Lower lobe of right lung (tissue), 2 donors: ENCODE data around the gene KLF15. TPM values are rescaled to one million over a fixed set of nuclear protein-coding genes. Genes with fewer than 3 reads are reported as not detected.

Source experiments
- ATAC-seq, 2 donors: fragments of 200-7000 bp; cut with Tn5 transposase; one replicate each; pipeline ENCODE4 v1.9.1; 2020 to 2022; ENCODE audit warnings: mild to moderate bottlenecking in 2 of 2, moderate library complexity in 2 of 2
- DNase-seq: peaks from one replicate; pipeline ENCODE4 v3.0.0-alpha.2; 2020
- H3K27ac ChIP-seq: fragments of 200-600 bp; one replicate; pipeline ENCODE4 v1.8.0; 2022
- H3K27me3 ChIP-seq: fragments of 200-600 bp; one replicate; pipeline ENCODE4 v1.8.0; 2022; ENCODE audit warnings: low read depth
- H3K36me3 ChIP-seq: fragments of 200-600 bp; one replicate; pipeline ENCODE4 v1.8.0; 2022; ENCODE audit warnings: mild to moderate bottlenecking
- H3K4me1 ChIP-seq: fragments of 200-600 bp; one replicate; pipeline ENCODE4 v1.8.0; 2022
- H3K4me3 ChIP-seq: fragments of 200-600 bp; one replicate; pipeline ENCODE4 v1.8.0; 2022; ENCODE audit warnings: mild to moderate bottlenecking
- H3K9me3 ChIP-seq: fragments of 200-600 bp; one replicate; pipeline ENCODE4 v1.8.0; 2022
- CTCF ChIP-seq: fragments of 200-600 bp; IDR thresholded peaks from one replicate; pipeline ENCODE4 v1.8.0; 2022; ENCODE audit warnings: antibody characterized with exemption, mild to moderate bottlenecking
- intact Hi-C: fragments of 100-400 bp; cut with DNase I; formaldehyde crosslinking; loops from one replicate; pipeline ENCODE4 v1.11.0; 2022
- total RNA-seq: library from RNA; stranded (reverse); fragmentation: NEBNext Ultra II Directional; extraction: Animal tissue kit (Norgen Biotek cat#: 25700); gene quantifications from one replicate; pipeline ENCODE4 v1.2.1, GENCODE V29; 2021
- donor health status: DM: no; HTN: yes; CAD: no; lungs with severe emphysema.

Gene KLF15
- total RNA-seq, 1 donor from 2014 or later = 40.1 TPM

DNA sequence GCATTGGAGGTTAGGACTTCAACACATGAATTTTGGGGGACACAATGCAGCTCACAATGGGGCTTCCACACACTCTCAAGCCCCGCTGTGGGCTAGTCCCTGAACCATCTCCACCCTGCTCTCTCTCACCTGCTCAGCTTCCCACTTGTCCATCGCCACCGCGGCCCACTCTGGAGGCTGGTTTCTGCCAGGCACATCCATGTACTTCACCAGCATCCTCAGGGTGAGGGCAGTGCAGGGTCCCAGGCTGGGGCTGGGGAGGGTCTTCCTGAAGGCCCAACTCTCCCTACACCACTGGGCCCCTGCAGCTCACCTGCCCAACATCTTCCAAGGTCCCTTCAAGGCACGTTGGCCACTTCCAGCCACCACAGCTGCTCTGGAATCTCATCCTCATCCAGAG, 46.4 kb downstream of the KLF15 start:
- Histone ChIP-seq H3K36me3 (no peaks in the 10 kb centered on the region), H3K4me3 (no peak overlapping the region), H3K9me3 (no peaks in the 10 kb centered on the region), H3K4me1 (no peaks in the 10 kb centered on the region), H3K27ac (no peak overlapping the region), H3K27me3 (no peaks in the 10 kb centered on the region)
- ATAC-seq = no peak
- TF ChIP-seq CTCF = no peak
- intact Hi-C loops = no loop called here
- no peak for DNase-seq

DNA sequence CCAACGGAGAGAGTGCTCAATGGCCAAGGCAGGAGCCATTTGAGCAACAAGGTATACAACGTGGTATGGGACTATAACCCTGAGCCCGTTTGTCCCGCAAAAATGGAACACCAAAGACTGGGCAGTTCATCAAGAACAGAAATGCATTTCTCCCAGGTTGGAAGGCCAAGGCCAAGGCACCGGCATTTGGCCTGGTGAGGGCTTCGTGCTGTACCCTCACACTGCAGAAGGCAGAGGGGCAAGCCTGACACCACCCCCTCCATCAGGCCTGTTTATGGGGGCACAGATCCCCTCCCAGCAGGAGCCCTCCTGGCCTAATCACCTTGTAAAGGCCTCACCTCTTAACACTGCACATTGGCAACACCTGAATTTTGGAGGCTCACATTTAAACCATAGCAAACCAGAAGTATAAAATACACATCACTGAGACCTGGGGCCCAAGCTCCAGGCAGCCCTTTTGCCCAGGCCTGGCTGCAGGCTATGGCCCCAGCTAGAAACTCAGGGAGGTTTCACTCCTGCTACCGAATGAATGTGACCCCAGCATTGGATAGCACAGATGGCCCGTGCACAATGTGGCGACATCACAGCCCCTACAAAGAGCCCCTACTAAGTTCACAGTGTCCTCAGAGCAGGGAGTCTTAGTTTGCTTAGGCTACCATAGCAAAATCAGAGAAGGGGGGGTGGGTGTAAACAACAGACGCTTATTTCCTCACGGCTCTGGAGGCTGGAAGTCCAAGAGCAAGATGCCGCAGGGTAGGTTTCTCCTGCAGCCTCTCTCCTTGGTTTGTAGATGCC, 47.1 kb downstream of the KLF15 start:
- Histone ChIP-seq H3K27ac (no peak overlapping the region), H3K4me1 (no peaks in the 10 kb centered on the region), H3K9me3 (no peaks in the 10 kb centered on the region), H3K4me3 (no peak overlapping the region), H3K27me3 (no peaks in the 10 kb centered on the region), H3K36me3 (no peaks in the 10 kb centered on the region)
- TF ChIP-seq CTCF = no peak
- intact Hi-C loops = no loop called here
- DNase-seq = no peak
- no peak for ATAC-seq

- ATAC-seq (no peak), DNase-seq (no peak)
- H3K36me3 ChIP-seq = no peaks in the 10 kb centered on the region
- H3K27ac ChIP-seq = no peak overlapping the region
- H3K9me3 ChIP-seq = no peaks in the 10 kb centered on the region
- no peak overlapping the region for H3K4me3 ChIP-seq
- H3K4me1 ChIP-seq = no peaks in the 10 kb centered on the region
- intact Hi-C loops = no loop called here
- TF ChIP-seq CTCF = no peak
- H3K27me3 ChIP-seq = no peaks in the 10 kb centered on the region
Measured at GRCh38 chr3:126309165-126309564, 48.0 kb downstream of the KLF15 start.

DNA sequence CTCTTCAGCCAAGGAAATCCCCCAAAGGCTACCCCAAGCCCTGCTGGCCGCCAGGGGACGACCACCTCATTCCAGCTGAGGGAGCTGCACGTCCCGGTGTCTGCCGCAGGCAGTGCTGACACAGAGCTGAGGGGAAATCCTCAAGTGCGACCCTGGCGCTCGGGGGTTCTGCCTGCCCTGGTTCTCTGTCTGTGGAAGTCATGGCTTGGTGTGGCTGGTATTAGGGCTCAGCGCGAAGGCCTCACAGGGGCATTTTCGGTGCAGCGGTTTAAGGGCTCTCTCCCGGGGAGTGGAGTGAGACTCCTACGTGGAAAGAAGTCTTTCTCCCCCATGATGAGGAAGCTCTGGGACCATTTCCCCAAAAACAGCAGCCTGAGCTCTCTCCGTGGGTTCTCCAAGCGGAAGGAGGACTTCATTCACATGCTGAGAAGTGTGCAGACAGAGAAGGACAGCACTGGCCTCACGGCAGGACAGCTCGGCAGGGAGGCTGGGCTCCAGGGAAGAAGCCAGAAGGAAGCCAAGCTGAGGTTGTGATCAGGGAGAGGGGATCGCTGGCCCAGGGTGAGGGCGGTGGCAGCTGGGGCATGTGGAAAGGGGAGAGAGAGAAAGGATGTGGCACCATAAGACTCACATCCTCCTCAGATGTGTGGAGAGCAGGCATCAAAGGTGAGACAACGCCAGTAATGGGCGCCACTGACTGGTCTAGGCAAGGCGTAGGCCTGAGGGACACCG, 48.6 kb downstream of the KLF15 start:
- Histone ChIP-seq H3K9me3 (no peaks in the 10 kb centered on the region), H3K27ac (no peak overlapping the region), H3K4me1 (no peaks in the 10 kb centered on the region), H3K36me3 (no peaks in the 10 kb centered on the region), H3K27me3 (no peaks in the 10 kb centered on the region), H3K4me3 (no peak overlapping the region)
- intact Hi-C loops = no loop called here
- DNase-seq (no peak), ATAC-seq (no peak)
- no peak for TF ChIP-seq CTCF

GRCh38 chr3:126307591-126308393, 49.4 kb downstream of the KLF15 start:
- no peaks in the 10 kb centered on the region for H3K36me3 ChIP-seq
- ATAC-seq = peak in 1 of 2 donors; percentile 13
- no peaks in the 10 kb centered on the region for H3K27me3 ChIP-seq
- no peak for DNase-seq
- no peaks in the 10 kb centered on the region for H3K9me3 ChIP-seq
- intact Hi-C loops = no loop called here
- no peak overlapping the region for H3K4me3 ChIP-seq
- no peak for TF ChIP-seq CTCF
- H3K4me1 ChIP-seq = no peaks in the 10 kb centered on the region
- no peak overlapping the region for H3K27ac ChIP-seq
